HepG2 (cell line): ENCODE data around the gene RABEPK. TPM values are rescaled to one million over a fixed set of nuclear protein-coding genes. Genes with fewer than 3 reads are reported as not detected.

Source experiments
- CCDC6 ChIP-seq: sonication (generic); formaldehyde crosslinking; IDR thresholded peaks from 2 replicates; pipeline ENCODE4 v1.8.1; 2022; ENCODE audit warnings: mild to moderate bottlenecking, missing genetic modification reagents, moderate library complexity
- EP300 ChIP-seq, 3 experiments: sonication (generic) in 1 of 3; formaldehyde crosslinking in 1 of 3; IDR thresholded peaks; 2 replicates each; pipeline versions ENCODE4 v1.5.1 to v1.6.1; 2011 to 2020; ENCODE audit warnings: low read depth in 2 of 3, low read length in 2 of 3, borderline replicate concordance in 1 of 3, improper control_type of control experiment in 1 of 3, mild to moderate bottlenecking in 1 of 3, missing genetic modification reagents in 1 of 3, moderate library complexity in 1 of 3
- HNF4G ChIP-seq, 2 experiments: sonication (generic) in 1 of 2; formaldehyde crosslinking in 1 of 2; IDR thresholded peaks; 2 replicates each; pipeline versions ENCODE4 v1.4.0 to v1.6.1; 2011 to 2020; ENCODE audit warnings: borderline replicate concordance in 2 of 2, low read depth in 2 of 2, mild to moderate bottlenecking in 2 of 2, low read length in 1 of 2, missing genetic modification reagents in 1 of 2, moderate library complexity in 1 of 2
- JUNB ChIP-seq: sonication (generic); formaldehyde crosslinking; IDR thresholded peaks from 2 replicates; pipeline ENCODE4 v1.8.0; 2022; ENCODE audit warnings: missing genetic modification reagents, mild to moderate bottlenecking, borderline replicate concordance
- KDM4B ChIP-seq: sonication (generic); formaldehyde crosslinking; IDR thresholded peaks from 2 replicates; pipeline ENCODE4 v1.4.0; 2020; ENCODE audit warnings: missing genetic modification reagents
- KDM5A ChIP-seq: fragments of 200-600 bp; sonication (generic); IDR thresholded peaks from 2 replicates; pipeline ENCODE4 v1.7.0; 2018; ENCODE audit warnings: antibody characterized with exemption, mild to moderate bottlenecking, low read length, borderline replicate concordance
- MXD4 ChIP-seq: IDR thresholded peaks from 2 replicates; pipeline ENCODE4 v1.6.1; 2016; ENCODE audit warnings: mild to moderate bottlenecking, missing biosample characterization, missing genetic modification reagents
- MXI1 ChIP-seq: IDR thresholded peaks from 3 replicates; pipeline ENCODE4 v1.6.1; 2012; ENCODE audit warnings: low read depth, low read length, inconsistent platforms, borderline replicate concordance
- NPAS2 ChIP-seq: sonication (generic); formaldehyde crosslinking; IDR thresholded peaks from 2 replicates; pipeline ENCODE4 v1.8.0; 2022; ENCODE audit warnings: mild to moderate bottlenecking, missing genetic modification reagents, borderline replicate concordance
- NRL ChIP-seq: sonication (generic); formaldehyde crosslinking; IDR thresholded peaks from 2 replicates; pipeline ENCODE4 v1.5.0; 2020; ENCODE audit warnings: missing genetic modification reagents, mild to moderate bottlenecking, moderate library complexity, borderline replicate concordance
- SALL2 ChIP-seq: sonication (generic); formaldehyde crosslinking; IDR thresholded peaks from 2 replicates; pipeline ENCODE4 v1.8.1; 2023; ENCODE audit warnings: mild to moderate bottlenecking, missing genetic modification reagents, inconsistent platforms
- SATB2 ChIP-seq: sonication (generic); formaldehyde crosslinking; IDR thresholded peaks from 2 replicates; pipeline ENCODE4 v1.5.0; 2020; ENCODE audit warnings: missing genetic modification reagents
- SMAD9 ChIP-seq: sonication (generic); formaldehyde crosslinking; IDR thresholded peaks from 2 replicates; pipeline ENCODE4 v1.5.1; 2020; ENCODE audit warnings: mild to moderate bottlenecking, missing genetic modification reagents
- ZBTB40 ChIP-seq, 2 experiments: fragments of 450-650 bp in 1 of 2; sonication (generic) in 1 of 2; formaldehyde crosslinking in 1 of 2; IDR thresholded peaks; 2 replicates each; pipeline versions ENCODE4 v1.6.1 to v1.8.0; 2016 to 2022; ENCODE audit warnings: antibody characterized with exemption in 1 of 2, mild to moderate bottlenecking in 1 of 2, missing genetic modification reagents in 1 of 2
- ZKSCAN1 ChIP-seq: fragments of 150-350 bp; IDR thresholded peaks from 2 replicates; pipeline ENCODE4 v1.6.1; 2014; ENCODE audit warnings: low read length
- ZSCAN25 ChIP-seq: sonication (generic); formaldehyde crosslinking; IDR thresholded peaks from 2 replicates; pipeline ENCODE4 v1.8.0; 2022; ENCODE audit warnings: mild to moderate bottlenecking, missing genetic modification reagents
- polyA plus RNA-seq, 8 experiments: library from polyadenylated mRNA; depleted of rRNA in 3 of 8; stranded (reverse) in 7 of 8; unstranded in 1 of 8; fragments of >200 nt; fragmentation: Illumina TruSeq in 4 of 8; extraction: Trizol in 4 of 8; gene quantifications; 2 replicates each; pipeline versions ENCODE4 v1.2.1 to v1.2.3, GENCODE V29; 2011 to 2016; ENCODE audit warnings: low read depth in 4 of 8, missing spikeins in 1 of 8, mixed read lengths in 1 of 8; ENCODE audit not compliant: insufficient read depth in 1 of 8
- total RNA-seq, 5 experiments: library from RNA; depleted of rRNA; stranded (reverse); fragments of >200 nt; fragmentation: Illumina TruSeq; extraction: Trizol; gene quantifications; 2 replicates each; pipeline ENCODE4 v1.2.3, GENCODE V29; 2016; ENCODE audit warnings: low read depth in 1 of 5

Gene RABEPK
- total and polyA plus RNA-seq, 2 of the 13 experiments (the other 11 are each of a cell fraction or from before 2014, with no cell fraction given), result 75.5 to 90.0 TPM

- TF ChIP-seq ZBTB40 (IDR thresholded peaks at IDR 0.05) (peak; percentile 11; the same call in 1 of the 2 replicates), ZBTB40 (CRISPR knock-in tag; IDR thresholded peaks at IDR 0.05) (peak; percentile 60; the same call in 1 of the 2 replicates), NPAS2 (CRISPR knock-in tag) (no peak), HNF4G (IDR thresholded peaks at IDR 0.05; ENCODE audit: borderline replicate concordance, low read depth, low read length) (peak; percentile 15; the same call in 1 of the 2 replicates), HNF4G (CRISPR knock-in tag; IDR thresholded peaks at IDR 0.05; ENCODE audit: borderline replicate concordance, low read depth) (no peak), MXD4 (CRISPR knock-in tag) (0 out of 2 replicates have a peak, but pooled peaks have one; percentile 68), NRL (CRISPR knock-in tag) (peak; percentile 57; the same call in 1 of the 2 replicates), JUNB (CRISPR knock-in tag) (no peak), SATB2 (no peak), MXI1 (peak; percentile 86; the same call in 1 of the 3 replicates), SALL2 (CRISPR knock-in tag) (peak; percentile 35; the same call in 1 of the 2 replicates), ZKSCAN1 (0 out of 2 replicates have a peak, but pooled peaks have one; percentile 20), EP300 (IDR thresholded peaks at IDR 0.05; ENCODE audit: low read depth in 2 of 2, low read length in 2 of 2) (no peak), EP300 (CRISPR knock-in tag; IDR thresholded peaks at IDR 0.05; ENCODE audit: borderline replicate concordance) (no peak), ZSCAN25 (no peak), SMAD9 (CRISPR knock-in tag) (0 out of 2 replicates have a peak, but pooled peaks have one; percentile 27), KDM4B (CRISPR knock-in tag) (0 out of 2 replicates have a peak, but pooled peaks have one; percentile 57), CCDC6 (CRISPR knock-in tag) (peak; percentile 85; the same call in 1 of the 2 replicates), KDM5A (peak; percentile 83)
Measured at GRCh38 chr9:125189361-125190289, 10.7 kb upstream of the RABEPK start, which contains the start of gene PPP6C (continued).
